SJCRH30 (cell line): ENCODE data around the gene KCNK15. TPM values are rescaled to one million over a fixed set of nuclear protein-coding genes. Genes with fewer than 3 reads are reported as not detected.

Source experiments
- DNase-seq, 2 experiments: peaks; one replicate each; pipeline ENCODE4 v3.0.0-alpha.2; 2015 to 2020
- H3K27ac ChIP-seq: fragments of 250-450 bp; sonication (Bioruptor Pico); 2 replicates; pipeline ENCODE4 v1.5.1; 2020; ENCODE audit warnings: mild to moderate bottlenecking, moderate library complexity
- H3K27me3 ChIP-seq: fragments of 250-450 bp; sonication (Bioruptor Pico); 2 replicates; pipeline ENCODE4 v1.5.1; 2020; ENCODE audit warnings: mild to moderate bottlenecking, moderate library complexity
- H3K36me3 ChIP-seq: fragments of 250-450 bp; sonication (Bioruptor Pico); 2 replicates; pipeline ENCODE4 v1.5.1; 2020; ENCODE audit warnings: mild to moderate bottlenecking, moderate library complexity
- H3K4me1 ChIP-seq: fragments of 250-450 bp; sonication (Bioruptor Pico); 2 replicates; pipeline ENCODE4 v1.5.1; 2020; ENCODE audit warnings: mild to moderate bottlenecking, moderate library complexity
- H3K4me3 ChIP-seq: fragments of 250-450 bp; sonication (Bioruptor Pico); 2 replicates; pipeline ENCODE4 v1.5.1; 2020; ENCODE audit warnings: mild to moderate bottlenecking, moderate library complexity
- H3K9me3 ChIP-seq: fragments of 250-450 bp; sonication (Bioruptor Pico); replicated peaks from 2 replicates; pipeline ENCODE4 v1.5.1; 2020; ENCODE audit warnings: mild to moderate bottlenecking, moderate library complexity
- total RNA-seq: library from RNA; depleted of rRNA; stranded (reverse); fragments of >200 nt; shearing (Covaris generic); gene quantifications from 2 replicates; pipeline ENCODE4 v1.2.3, GENCODE V29; 2014

The KCNK15 gene
- total RNA-seq, 1 experiment from 2014 or later: not detected

GRCh38 chr20:44736170-44737021 is 9.3 kb upstream of the KCNK15 start:
- Histone ChIP-seq H3K27me3 (peaks cover 5% of the 10 kb centered on the region; the same call in 1 of the 2 replicates), H3K27ac (no peak overlapping the region), H3K4me3 (no peak overlapping the region), H3K4me1 (no peaks in the 10 kb centered on the region), H3K36me3 (no peaks in the 10 kb centered on the region), H3K9me3 (no peaks in the 10 kb centered on the region)
- peak; percentile 77 to 90 for DNase-seq

GRCh38 chr20:44737116-44737515 is 8.5 kb upstream of the KCNK15 start:
- Histone ChIP-seq H3K27me3 (peaks cover 10% of the 10 kb centered on the region), H3K4me3 (no peak overlapping the region), H3K4me1 (no peaks in the 10 kb centered on the region), H3K36me3 (no peaks in the 10 kb centered on the region), H3K27ac (no peak overlapping the region), H3K9me3 (no peaks in the 10 kb centered on the region)
- DNase-seq: no peak

GRCh38 chr20:44738813-44739477 is 6.7 kb upstream of the KCNK15 start:
- peak; percentile 61 to 81 for DNase-seq
- H3K36me3 ChIP-seq: no peaks in the 10 kb centered on the region
- no peak overlapping the region for H3K27ac ChIP-seq
- H3K4me3 ChIP-seq: no peak overlapping the region
- H3K4me1 ChIP-seq: no peaks in the 10 kb centered on the region
- H3K9me3 ChIP-seq: no peaks in the 10 kb centered on the region
- peaks cover 22% of the 10 kb centered on the region for H3K27me3 ChIP-seq

- no peaks in the 10 kb centered on the region for H3K9me3 ChIP-seq
- H3K4me1 ChIP-seq: no peaks in the 10 kb centered on the region
- peaks cover 29% of the 10 kb centered on the region for H3K27me3 ChIP-seq
- no peak overlapping the region for H3K4me3 ChIP-seq
- DNase-seq: no peak
- no peak overlapping the region for H3K27ac ChIP-seq
- H3K36me3 ChIP-seq: no peaks in the 10 kb centered on the region
Observed at GRCh38 chr20:44739942-44740341, 5.7 kb upstream of the KCNK15 start.

- no peaks in the 10 kb centered on the region for H3K4me1 ChIP-seq
Observed at GRCh38 chr20:44742304-44743079, 3.2 kb upstream of the KCNK15 start.

GRCh38 chr20:44743080-44743701 is 2.5 kb upstream of the KCNK15 start:
- Histone ChIP-seq H3K4me1 (no peaks in the 10 kb centered on the region), H3K27me3 (peaks cover 34% of the 10 kb centered on the region), H3K9me3 (no peaks in the 10 kb centered on the region), H3K4me3 (no peak overlapping the region), H3K36me3 (no peaks in the 10 kb centered on the region), H3K27ac (no peak overlapping the region)
- DNase-seq: no peak

More at GRCh38 chr20:44742304-44743079, 3.2 kb upstream of the KCNK15 start:
- H3K27ac ChIP-seq: no peak overlapping the region
- H3K4me3 ChIP-seq: no peak overlapping the region
- H3K27me3 ChIP-seq: peaks cover 34% of the 10 kb centered on the region
- DNase-seq: no peak
- no peaks in the 10 kb centered on the region for H3K36me3 ChIP-seq
- no peaks in the 10 kb centered on the region for H3K9me3 ChIP-seq

GRCh38 chr20:44743916-44744655 is 1.6 kb upstream of the KCNK15 start:
- H3K27me3 ChIP-seq: peaks cover 34% of the 10 kb centered on the region
- H3K4me1 ChIP-seq: no peaks in the 10 kb centered on the region
- no peaks in the 10 kb centered on the region for H3K36me3 ChIP-seq
- no peak overlapping the region for H3K4me3 ChIP-seq
- DNase-seq: no peak
- H3K27ac ChIP-seq: no peak overlapping the region
- H3K9me3 ChIP-seq: no peaks in the 10 kb centered on the region

GRCh38 chr20:44745122-44745597 is 505 bp upstream of the KCNK15 start:
- Histone ChIP-seq H3K4me3 (no peak overlapping the region), H3K27me3 (peaks cover 34% of the 10 kb centered on the region), H3K9me3 (no peaks in the 10 kb centered on the region), H3K4me1 (no peaks in the 10 kb centered on the region), H3K36me3 (no peaks in the 10 kb centered on the region), H3K27ac (no peak overlapping the region)
- DNase-seq: no peak

- Histone ChIP-seq H3K4me3 (no peak overlapping the region), H3K27ac (no peak overlapping the region), H3K36me3 (no peaks in the 10 kb centered on the region), H3K9me3 (no peaks in the 10 kb centered on the region), H3K4me1 (no peaks in the 10 kb centered on the region), H3K27me3 (peaks cover 30% of the 10 kb centered on the region)
- peak in 1 of 2 experiments; percentile 20 for DNase-seq
Observed at GRCh38 chr20:44746367-44747165, 901 bp downstream of the KCNK15 start.

- Histone ChIP-seq H3K27ac (no peak overlapping the region), H3K4me1 (no peaks in the 10 kb centered on the region), H3K27me3 (peaks cover 33% of the 10 kb centered on the region), H3K36me3 (no peaks in the 10 kb centered on the region), H3K9me3 (no peaks in the 10 kb centered on the region), H3K4me3 (no peak overlapping the region)
- DNase-seq: peak; percentile 74 to 88
Observed at GRCh38 chr20:44747166-44748004, 1.7 kb downstream of the KCNK15 start.

GRCh38 chr20:44748005-44748370 is 2.3 kb downstream of the KCNK15 start:
- Histone ChIP-seq H3K27ac (no peak overlapping the region), H3K9me3 (no peaks in the 10 kb centered on the region), H3K27me3 (peaks cover 36% of the 10 kb centered on the region), H3K4me1 (no peaks in the 10 kb centered on the region), H3K36me3 (no peaks in the 10 kb centered on the region), H3K4me3 (no peak overlapping the region)
- DNase-seq: peak in 1 of 2 experiments; percentile 39

GRCh38 chr20:44750081-44750805 is 4.6 kb downstream of the KCNK15 start:
- Histone ChIP-seq H3K4me1 (no peaks in the 10 kb centered on the region), H3K27ac (no peak overlapping the region), H3K36me3 (no peaks in the 10 kb centered on the region), H3K27me3 (peaks cover 39% of the 10 kb centered on the region), H3K9me3 (no peaks in the 10 kb centered on the region), H3K4me3 (no peak overlapping the region)
- DNase-seq: no peak
